Stomach smooth muscle (tissue), 2 donors: ENCODE data around the gene BNIPL.
A peak's percentile ranks its signal among the peaks of the same experiment; 100 is the strongest.

Experiments used
- H3K27ac ChIP-seq: one replicate; pipeline ENCODE4 v1.7.0; 2013; ENCODE audit warnings: mild to moderate bottlenecking, low read length, inconsistent platforms
- H3K27me3 ChIP-seq, 2 donors: one replicate each; pipeline ENCODE4 v1.7.0; 2013; ENCODE audit warnings: low read length in 2 of 2; ENCODE audit not compliant: insufficient read depth in 2 of 2, control insufficient read depth in 1 of 2
- H3K36me3 ChIP-seq, 2 donors: one replicate each; pipeline ENCODE4 v1.7.0; 2013; ENCODE audit warnings: low read length in 2 of 2; ENCODE audit not compliant: control insufficient read depth in 2 of 2, insufficient read depth in 2 of 2
- H3K4me1 ChIP-seq: one replicate; pipeline ENCODE4 v1.7.0; 2013; ENCODE audit warnings: low read length; ENCODE audit not compliant: control insufficient read depth, insufficient read depth
- H3K4me3 ChIP-seq, 2 donors: one replicate each; pipeline ENCODE4 v1.7.0; 2013; ENCODE audit warnings: low read length in 2 of 2
- H3K9ac ChIP-seq, 2 donors: one replicate each; pipeline ENCODE4 v1.7.0; 2013; ENCODE audit warnings: low read length in 2 of 2, mild to moderate bottlenecking in 1 of 2
- H3K9me3 ChIP-seq, 2 donors: one replicate each; pipeline ENCODE4 v1.7.0; 2013; ENCODE audit warnings: low read length in 2 of 2; ENCODE audit not compliant: control insufficient read depth in 2 of 2
- donor health status: healthy.
- donor health status: Pancreatic carcinoma.

BNIPL gene

DNA sequence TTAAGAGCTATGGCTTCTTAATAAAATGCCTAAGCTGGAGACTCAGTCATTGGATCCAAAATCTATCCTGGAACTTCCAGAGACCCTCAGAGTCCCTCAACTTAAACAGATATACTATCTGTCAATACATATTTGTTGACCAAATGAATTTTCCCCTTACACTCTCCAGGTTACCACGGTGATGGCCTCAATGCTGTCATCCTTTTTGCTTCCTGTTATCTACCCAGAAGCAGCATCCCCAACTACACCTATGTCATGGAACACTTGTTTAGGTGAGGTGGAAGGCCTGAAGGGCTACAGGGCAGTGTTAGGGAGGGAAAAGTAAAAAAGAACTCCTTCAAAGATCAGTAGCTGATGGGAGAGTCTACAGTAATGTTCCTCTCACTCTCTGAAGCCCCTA is 6.8 kb downstream of the BNIPL start:
- Histone ChIP-seq H3K27ac (no peak overlapping the region), H3K9ac (no peak overlapping the region), H3K9me3 (no peaks in the 10 kb centered on the region), H3K4me3 (no peak overlapping the region), H3K4me1 (peaks cover 6% of the 10 kb centered on the region), H3K36me3 (no peaks in the 10 kb centered on the region), H3K27me3 (no peaks in the 10 kb centered on the region)

DNA sequence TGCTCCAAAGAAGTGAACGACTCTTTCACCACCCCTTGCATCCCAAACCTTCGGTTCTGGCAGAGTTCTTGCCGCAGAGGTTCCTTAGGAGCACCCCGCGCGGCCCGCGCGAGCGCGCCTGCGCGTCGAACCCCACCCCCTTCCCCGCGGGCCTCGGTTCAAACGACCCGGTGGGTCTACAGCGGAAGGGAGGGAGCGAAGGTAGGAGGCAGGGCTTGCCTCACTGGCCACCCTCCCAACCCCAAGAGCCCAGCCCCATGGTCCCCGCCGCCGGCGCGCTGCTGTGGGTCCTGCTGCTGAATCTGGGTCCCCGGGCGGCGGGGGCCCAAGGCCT is 11.2 kb downstream of the BNIPL start, which contains the start of gene C1orf56:
C1orf56 (plus strand) TSS at position 161 of the 334 bp plus-strand sequence; CDS start at position 258, 97 bp downstream.
- Histone ChIP-seq H3K9ac (peak within 1 kb of the TSS; percentile 76 to 88), H3K9me3 (no peaks in the 10 kb centered on the region), H3K4me3 (peak within 1 kb of the TSS; percentile 86 to 91), H3K27ac (peak within 1 kb of the TSS; percentile 88), H3K36me3 (peaks cover 9 to 10% of the 10 kb centered on the region in 2 donors), H3K4me1 (peaks cover 16% of the 10 kb centered on the region), H3K27me3 (no peaks in the 10 kb centered on the region)

DNA sequence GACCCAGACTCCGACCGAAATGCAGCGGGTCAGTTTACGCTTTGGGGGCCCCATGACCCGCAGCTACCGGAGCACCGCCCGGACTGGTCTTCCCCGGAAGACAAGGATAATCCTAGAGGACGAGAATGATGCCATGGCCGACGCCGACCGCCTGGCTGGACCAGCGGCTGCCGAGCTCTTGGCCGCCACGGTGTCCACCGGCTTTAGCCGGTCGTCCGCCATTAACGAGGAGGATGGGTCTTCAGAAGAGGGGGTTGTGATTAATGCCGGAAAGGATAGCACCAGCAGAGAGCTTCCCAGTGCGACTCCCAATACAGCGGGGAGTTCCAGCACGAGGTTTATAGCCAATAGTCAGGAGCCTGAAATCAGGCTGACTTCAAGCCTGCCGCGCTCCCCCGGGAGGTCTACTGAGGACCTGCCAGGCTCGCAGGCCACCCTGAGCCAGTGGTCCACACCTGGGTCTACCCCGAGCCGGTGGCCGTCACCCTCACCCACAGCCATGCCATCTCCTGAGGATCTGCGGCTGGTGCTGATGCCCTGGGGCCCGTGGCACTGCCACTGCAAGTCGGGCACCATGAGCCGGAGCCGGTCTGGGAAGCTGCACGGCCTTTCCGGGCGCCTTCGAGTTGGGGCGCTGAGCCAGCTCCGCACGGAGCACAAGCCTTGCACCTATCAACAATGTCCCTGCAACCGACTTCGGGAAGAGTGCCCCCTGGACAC is 11.7 kb downstream of the BNIPL start:
- Histone ChIP-seq H3K9ac (peak overlapping the region; percentile 76 to 88), H3K4me1 (peaks cover 16% of the 10 kb centered on the region), H3K27ac (peak overlapping the region; percentile 88), H3K9me3 (no peaks in the 10 kb centered on the region), H3K36me3 (peaks cover 14 to 16% of the 10 kb centered on the region in 2 donors), H3K4me3 (peak overlapping the region; percentile 86 to 91), H3K27me3 (no peaks in the 10 kb centered on the region)

DNA sequence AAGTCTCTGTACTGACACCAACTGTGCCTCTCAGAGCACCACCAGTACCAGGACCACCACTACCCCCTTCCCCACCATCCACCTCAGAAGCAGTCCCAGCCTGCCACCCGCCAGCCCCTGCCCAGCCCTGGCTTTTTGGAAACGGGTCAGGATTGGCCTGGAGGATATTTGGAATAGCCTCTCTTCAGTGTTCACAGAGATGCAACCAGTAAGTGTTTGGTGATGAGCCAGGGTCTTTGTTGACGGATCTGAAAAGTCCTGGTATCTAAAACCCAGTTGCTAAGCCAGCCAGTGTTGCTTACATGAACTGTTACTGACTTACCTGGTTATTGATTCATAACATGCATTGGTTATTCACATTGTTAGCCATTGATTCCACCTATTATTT is 12.3 kb downstream of the BNIPL start:
- peaks cover 16% of the 10 kb centered on the region in 2 donors for H3K36me3 ChIP-seq
- peak overlapping the region; percentile 76 to 88 for H3K9ac ChIP-seq
- peaks cover 16% of the 10 kb centered on the region for H3K4me1 ChIP-seq
- no peaks in the 10 kb centered on the region for H3K27me3 ChIP-seq
- no peaks in the 10 kb centered on the region for H3K9me3 ChIP-seq
- peak overlapping the region; percentile 86 to 91 for H3K4me3 ChIP-seq
- peak overlapping the region; percentile 88 for H3K27ac ChIP-seq

DNA sequence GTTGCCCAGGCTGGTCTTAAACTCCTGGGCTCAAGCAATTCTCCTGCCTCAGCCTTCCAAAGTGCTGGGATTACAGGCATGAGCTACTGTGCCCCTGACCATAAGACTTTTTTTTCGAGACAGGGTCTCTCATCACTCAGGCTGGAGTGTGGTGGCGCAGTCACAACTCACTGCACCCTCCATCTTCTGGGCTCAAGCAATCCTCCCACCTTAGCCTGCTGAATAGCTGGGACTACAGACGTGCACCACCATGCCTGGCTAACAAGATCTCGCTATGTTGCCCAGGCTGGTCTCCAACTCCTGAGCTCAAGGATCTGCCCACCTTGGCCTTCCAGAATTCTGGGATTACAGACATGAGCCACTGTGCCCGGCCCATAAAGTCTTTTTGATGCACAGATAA is 13.1 kb downstream of the BNIPL start:
- Histone ChIP-seq H3K27me3 (no peaks in the 10 kb centered on the region), H3K27ac (peak overlapping the region; percentile 31), H3K4me1 (peaks cover 16% of the 10 kb centered on the region), H3K9me3 (no peaks in the 10 kb centered on the region), H3K36me3 (peaks cover 21 to 22% of the 10 kb centered on the region in 2 donors), H3K9ac (no peak overlapping the region), H3K4me3 (no peak overlapping the region)

- Histone ChIP-seq H3K9me3 (no peaks in the 10 kb centered on the region), H3K36me3 (peaks cover 26 to 28% of the 10 kb centered on the region in 2 donors), H3K4me1 (peaks cover 16% of the 10 kb centered on the region), H3K4me3 (no peak overlapping the region), H3K27ac (no peak overlapping the region), H3K27me3 (no peaks in the 10 kb centered on the region), H3K9ac (no peak overlapping the region)
Observed at GRCh38 chr1:151050051-151050688, 13.8 kb downstream of the BNIPL start.

- no peak overlapping the region for H3K4me3 ChIP-seq
- H3K36me3 ChIP-seq = peaks cover 38 to 39% of the 10 kb centered on the region in 2 donors
- no peaks in the 10 kb centered on the region for H3K9me3 ChIP-seq
- H3K9ac ChIP-seq = no peak overlapping the region
- H3K4me1 ChIP-seq = peaks cover 29% of the 10 kb centered on the region
- H3K27ac ChIP-seq = no peak overlapping the region
- H3K27me3 ChIP-seq = no peaks in the 10 kb centered on the region
Observed at GRCh38 chr1:151051356-151052009, 15.1 kb downstream of the BNIPL start.

- peak overlapping the region; percentile 91 for H3K27ac ChIP-seq
- peak overlapping the region in 1 of 2 donors; percentile 36 for H3K9ac ChIP-seq
- peaks cover 38% of the 10 kb centered on the region for H3K4me1 ChIP-seq
- no peaks in the 10 kb centered on the region for H3K9me3 ChIP-seq
- H3K27me3 ChIP-seq = no peaks in the 10 kb centered on the region
- H3K36me3 ChIP-seq = peaks cover 39 to 43% of the 10 kb centered on the region in 2 donors
- no peak overlapping the region for H3K4me3 ChIP-seq
Observed at GRCh38 chr1:151054971-151055547, 18.7 kb downstream of the BNIPL start.

DNA sequence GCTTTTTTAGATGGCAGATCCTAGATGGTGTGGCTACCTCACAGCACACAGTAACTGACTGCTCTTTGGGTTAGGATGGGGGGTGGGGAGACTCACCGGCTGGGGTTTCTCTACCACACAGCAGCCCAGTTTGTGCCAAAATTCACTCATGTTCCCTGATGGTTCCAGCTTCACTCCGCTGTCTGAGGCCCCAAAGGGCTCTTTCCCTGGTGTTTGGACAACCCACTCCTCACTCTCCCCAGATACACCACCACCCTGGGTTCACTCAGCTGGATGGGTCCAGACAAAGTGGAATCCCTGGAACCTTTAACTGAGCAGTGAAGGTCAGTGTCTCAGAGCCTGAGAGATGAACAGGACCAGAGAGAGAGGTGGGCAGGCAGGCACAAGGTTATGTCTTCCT is 19.2 kb downstream of the BNIPL start:
- no peak overlapping the region for H3K4me3 ChIP-seq
- peaks cover 37 to 43% of the 10 kb centered on the region in 2 donors for H3K36me3 ChIP-seq
- peak overlapping the region; percentile 21 to 36 for H3K9ac ChIP-seq

DNA sequence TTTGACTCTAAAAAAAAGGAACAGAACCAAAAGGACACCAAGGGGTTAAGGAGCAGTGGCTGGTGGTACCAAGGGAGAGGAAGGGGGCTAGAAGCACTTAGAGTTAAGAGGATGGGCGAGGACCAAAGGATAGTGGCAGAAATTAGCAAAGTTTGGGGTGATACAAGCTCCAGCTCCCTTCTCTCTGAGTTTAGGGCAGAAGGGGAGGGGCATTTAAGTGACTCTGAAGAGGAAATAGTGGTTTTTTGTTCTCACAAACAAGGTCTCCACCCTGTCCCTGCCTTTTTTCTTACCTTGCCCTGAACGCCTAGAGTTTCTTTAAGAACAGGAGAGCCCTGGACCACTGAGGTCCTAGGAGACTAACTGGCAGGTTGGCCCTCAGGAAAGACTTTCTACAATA is 19.8 kb downstream of the BNIPL start:
- H3K36me3 ChIP-seq = peaks cover 36 to 43% of the 10 kb centered on the region in 2 donors
- H3K9me3 ChIP-seq = no peaks in the 10 kb centered on the region
- H3K4me3 ChIP-seq = no peak overlapping the region
- H3K9ac ChIP-seq = peak overlapping the region; percentile 21 to 42
- H3K27ac ChIP-seq = peak overlapping the region; percentile 91
- no peaks in the 10 kb centered on the region for H3K27me3 ChIP-seq
- H3K4me1 ChIP-seq = peaks cover 43% of the 10 kb centered on the region

More for the DNA sequence above, 19.2 kb downstream of the BNIPL start:
- Histone ChIP-seq H3K9me3 (no peaks in the 10 kb centered on the region), H3K4me1 (peaks cover 40% of the 10 kb centered on the region), H3K27me3 (no peaks in the 10 kb centered on the region), H3K27ac (peak overlapping the region; percentile 91)
